GM20000 (cell line): ENCODE results near the gene IMMP2L.
A peak's percentile ranks its signal among the peaks of the same experiment; 100 is the strongest.

Experiments used
- DNase-seq: peaks from one replicate; pipeline ENCODE4 v3.0.0; 2012; ENCODE audit warnings: low spot score
- TF ChIP-seq, protein P1 (sequence below): IDR thresholded peaks from 2 replicates; pipeline ENCODE4 v1.5.1; 2012; ENCODE audit warnings: mild to moderate bottlenecking, control low read depth; ENCODE audit errors: extremely low read depth, missing control alignments

IMMP2L gene

DNA sequence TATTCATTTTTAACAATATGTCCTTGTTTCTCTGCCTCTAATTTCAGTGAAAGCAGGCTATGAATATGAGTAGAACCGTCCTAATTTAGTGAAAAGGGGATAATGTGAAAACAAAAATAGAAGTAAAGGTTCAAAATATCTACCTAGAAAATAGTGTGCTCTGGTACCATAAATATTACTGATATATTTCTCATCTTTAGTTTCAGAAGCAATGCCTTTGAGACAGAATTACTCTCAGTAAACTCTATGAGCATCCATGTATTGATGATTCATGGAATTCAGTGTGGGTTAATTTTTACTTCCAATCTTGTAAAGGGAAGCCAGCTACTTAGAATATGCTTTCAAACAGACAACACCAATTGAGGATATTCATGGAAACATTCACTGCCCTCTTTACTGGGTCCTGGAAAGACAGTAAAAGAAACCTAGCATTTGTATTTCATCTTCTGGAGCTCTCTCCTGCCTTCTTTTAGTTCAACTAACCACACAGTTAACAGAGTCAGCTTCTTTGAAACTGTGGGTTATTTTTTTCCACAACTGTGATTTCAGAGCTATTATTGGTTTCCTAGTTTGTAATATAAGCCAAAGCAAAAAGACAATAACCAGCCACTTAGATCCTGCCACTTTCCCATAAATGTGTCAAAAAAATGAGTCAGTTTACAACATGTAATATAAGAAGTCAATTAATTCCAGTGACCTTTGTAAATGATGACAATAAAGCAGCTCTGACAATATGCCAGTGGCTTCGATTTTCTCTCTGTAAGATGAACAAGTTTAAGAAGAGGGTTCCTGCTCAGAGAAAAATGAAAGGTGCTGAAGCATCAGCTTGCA, 469.7 kb downstream of the IMMP2L start:
- TF ChIP-seq, protein P1, sequence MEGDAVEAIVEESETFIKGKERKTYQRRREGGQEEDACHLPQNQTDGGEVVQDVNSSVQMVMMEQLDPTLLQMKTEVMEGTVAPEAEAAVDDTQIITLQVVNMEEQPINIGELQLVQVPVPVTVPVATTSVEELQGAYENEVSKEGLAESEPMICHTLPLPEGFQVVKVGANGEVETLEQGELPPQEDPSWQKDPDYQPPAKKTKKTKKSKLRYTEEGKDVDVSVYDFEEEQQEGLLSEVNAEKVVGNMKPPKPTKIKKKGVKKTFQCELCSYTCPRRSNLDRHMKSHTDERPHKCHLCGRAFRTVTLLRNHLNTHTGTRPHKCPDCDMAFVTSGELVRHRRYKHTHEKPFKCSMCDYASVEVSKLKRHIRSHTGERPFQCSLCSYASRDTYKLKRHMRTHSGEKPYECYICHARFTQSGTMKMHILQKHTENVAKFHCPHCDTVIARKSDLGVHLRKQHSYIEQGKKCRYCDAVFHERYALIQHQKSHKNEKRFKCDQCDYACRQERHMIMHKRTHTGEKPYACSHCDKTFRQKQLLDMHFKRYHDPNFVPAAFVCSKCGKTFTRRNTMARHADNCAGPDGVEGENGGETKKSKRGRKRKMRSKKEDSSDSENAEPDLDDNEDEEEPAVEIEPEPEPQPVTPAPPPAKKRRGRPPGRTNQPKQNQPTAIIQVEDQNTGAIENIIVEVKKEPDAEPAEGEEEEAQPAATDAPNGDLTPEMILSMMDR, result no peak
- no peak for DNase-seq

DNA sequence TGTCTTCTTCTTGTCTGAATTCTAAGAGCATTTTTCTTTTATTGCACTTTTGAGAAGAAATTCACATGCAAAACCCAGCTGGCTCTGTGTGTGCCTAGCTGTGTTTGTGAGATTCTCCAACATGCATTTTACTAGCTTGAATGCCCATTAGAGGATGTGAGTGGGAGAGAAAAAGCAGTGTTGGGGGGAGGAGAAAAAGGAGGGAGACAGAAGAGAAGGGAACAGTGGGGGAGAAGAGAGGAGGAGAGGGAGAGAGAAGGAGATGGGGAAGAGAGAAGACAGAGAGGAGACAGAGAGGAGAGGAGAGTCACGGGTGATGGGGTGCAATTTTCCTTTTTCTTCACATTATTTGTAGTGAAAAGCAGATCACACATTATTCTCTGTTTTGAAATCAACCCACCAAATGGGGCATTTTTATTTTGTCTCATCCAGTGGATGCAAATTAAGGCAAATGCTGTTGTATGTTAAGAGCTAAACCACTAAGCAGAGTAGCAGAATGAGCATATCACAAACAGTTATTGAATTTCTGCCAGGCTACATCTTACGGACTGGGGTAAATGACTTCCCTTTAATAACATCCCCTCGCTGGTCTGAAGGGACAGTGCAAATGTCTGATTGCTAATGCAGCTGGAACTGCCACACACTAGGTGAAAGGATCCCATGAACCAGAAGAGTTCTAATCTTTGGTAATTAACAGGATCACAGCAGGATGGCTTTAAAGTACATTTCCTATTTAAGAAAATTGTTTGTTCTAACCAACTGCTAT, 470.5 kb downstream of the IMMP2L start:
- DNase-seq, result no peak
- TF ChIP-seq, protein P1, result no peak

DNA sequence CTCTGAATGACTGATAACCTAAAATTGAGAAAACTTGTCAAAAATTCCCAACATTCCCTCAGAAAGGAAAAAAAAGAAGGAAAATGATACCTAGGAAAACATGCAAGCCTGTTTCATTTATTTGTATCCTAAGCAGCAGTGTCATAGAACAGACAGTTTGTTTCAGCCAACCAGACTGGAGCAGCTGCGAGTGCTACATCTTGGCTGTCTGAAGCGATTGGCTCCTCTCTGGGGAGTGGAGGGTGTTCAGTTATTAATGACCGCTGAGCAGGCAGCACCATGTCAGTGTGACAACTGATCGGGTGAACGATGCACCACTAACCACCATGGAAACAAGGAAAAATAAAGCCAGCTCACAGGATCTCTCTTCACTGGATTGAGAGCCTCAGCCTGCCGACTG, 471.4 kb downstream of the IMMP2L start, which contains the start of gene LRRN3:
Gene LRRN3 (plus strand): TSS at position 282 of the 400 bp plus-strand sequence. CDS start 31,646 bp downstream, outside the sequence.
- TF ChIP-seq, protein P1, result no peak
- no peak for DNase-seq

DNA sequence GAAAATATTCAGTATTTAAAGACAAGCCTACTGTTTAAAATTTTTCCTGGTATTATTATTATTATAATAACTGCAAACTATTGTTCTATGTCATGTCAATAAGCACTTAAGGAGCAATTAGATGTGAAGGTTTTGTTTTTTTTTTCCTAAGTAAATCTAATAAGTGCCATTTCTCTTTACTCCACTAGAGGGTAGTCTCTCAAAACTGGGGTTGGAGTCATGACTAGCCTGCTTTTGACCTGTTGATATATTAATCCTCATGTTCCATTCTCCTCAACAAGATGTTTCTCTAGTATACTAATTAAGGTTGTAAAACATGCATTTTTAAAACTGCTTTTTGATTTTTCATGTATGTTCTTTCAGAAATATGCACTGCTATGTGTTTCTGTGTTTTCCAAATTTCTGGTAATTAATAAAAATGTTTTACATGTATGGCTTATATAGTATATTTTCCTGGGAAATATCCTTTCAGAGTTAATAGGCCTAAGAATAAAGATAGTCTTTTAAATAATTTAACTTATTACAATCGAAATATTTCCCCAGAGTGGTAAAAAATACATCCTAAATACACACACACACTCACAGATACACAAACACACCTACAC, 472.4 kb downstream of the IMMP2L start:
- DNase-seq, result peak; percentile 26
- TF ChIP-seq, protein P1, result peak; percentile 18

DNA sequence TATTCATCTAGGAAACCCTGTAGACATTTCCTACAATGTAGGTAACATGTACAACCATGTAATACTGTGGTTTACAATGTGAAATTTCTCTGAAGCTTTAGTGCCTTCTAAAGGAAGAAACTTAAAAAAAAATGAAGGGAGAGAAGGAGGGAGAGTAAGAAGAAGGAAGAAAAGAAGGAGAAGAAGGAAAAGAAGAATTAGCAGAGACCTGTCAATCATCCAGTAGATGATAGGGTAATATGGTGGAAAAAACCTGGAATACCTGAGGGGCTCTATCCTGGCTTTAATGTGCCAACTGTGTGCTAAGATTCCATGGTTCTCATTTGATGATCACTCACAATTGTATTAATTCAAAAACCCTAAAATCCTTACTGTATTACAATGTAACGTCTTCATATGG, 474.0 kb downstream of the IMMP2L start:
- no peak for DNase-seq
- TF ChIP-seq, protein P1, result no peak

DNA sequence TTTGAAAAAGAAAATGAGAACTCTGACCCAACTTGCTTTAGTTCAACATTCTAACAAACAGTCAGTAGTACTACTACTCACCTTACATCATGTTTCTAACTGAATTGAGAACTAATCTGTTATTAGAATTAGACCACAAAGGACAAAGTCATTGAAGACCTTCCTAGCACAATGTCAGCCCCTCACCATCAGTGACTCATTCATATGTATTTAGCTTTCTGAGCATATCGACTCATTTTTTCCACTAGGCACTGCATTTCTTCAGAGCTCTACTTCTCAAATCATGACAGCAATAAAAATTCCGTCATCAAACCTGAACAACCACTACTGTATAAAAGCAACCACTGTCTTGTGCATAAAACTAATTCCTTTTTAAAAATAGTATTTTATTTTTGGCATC, 475.8 kb downstream of the IMMP2L start:
- DNase-seq, result no peak
- TF ChIP-seq, protein P1, result no peak

DNA sequence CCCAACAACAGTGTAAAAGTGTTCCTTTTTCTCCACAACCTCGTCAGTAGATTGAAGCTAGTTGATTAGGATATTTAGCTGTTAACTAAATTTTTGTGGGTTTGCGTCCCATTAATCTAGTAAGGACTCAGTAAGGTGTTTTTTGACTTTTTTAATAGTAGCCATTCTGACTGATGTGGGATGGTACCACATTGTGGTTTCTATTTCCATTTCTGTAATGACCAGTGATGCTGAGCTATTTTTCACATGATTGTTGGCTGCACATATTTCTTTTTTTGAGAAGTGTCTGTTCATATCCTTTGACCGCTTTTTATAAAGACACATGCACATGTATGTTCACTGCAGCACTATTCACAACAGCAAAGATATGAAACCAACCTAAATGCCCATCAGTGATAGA, 476.9 kb downstream of the IMMP2L start:
- no peak for DNase-seq
- TF ChIP-seq, protein P1, result no peak
